NCI-H2171 (cell line): Measurements from ENCODE around the gene RABAC1.
"Not testable (repeated sequence)": the region's sequence is repeated elsewhere in the genome, so short reads cannot be mapped to it uniquely, and the experiment has no call there.

ENCODE experiments used
- DNase-seq: peaks from one replicate; lab custom pipeline; 2025; lab: John Stamatoyannopoulos, UW

The RABAC1 gene

DNA sequence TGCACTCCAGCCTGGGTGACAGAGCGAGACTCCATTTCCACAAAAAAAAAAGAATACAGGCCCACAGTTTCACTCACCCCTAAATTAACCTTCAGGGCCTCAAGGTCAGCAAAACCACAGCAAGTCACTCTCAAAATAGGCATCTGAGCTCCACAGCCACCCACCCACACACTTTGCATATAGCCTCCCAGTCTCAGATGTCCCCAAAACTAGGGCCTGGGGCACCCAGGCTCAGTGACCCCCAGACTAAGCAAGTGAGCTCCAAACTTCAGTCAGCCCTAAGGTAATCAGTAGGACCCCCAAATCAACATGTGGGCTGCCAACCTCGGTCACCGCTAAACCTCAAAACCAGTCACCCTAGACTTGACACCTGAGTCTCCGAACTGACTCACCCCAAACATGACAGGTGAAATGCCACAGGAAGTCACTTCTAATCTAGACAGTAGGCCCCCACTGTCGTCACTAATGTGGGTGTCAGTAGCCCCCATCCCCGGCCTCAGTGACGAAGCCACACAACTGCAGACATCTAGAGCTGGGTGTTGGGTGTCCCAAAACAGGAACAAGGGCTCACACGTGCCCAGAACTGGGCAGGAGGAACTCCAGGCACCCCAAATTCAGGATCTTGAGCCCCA, 13.9 kb downstream of the RABAC1 start:
- DNase-seq = no peak

- no peak for DNase-seq
Measured at GRCh38 chr19:41944336-41944735, 14.8 kb downstream of the RABAC1 start.

- DNase-seq = no peak
Measured at GRCh38 chr19:41941410-41942202, 17.5 kb downstream of the RABAC1 start.

DNA sequence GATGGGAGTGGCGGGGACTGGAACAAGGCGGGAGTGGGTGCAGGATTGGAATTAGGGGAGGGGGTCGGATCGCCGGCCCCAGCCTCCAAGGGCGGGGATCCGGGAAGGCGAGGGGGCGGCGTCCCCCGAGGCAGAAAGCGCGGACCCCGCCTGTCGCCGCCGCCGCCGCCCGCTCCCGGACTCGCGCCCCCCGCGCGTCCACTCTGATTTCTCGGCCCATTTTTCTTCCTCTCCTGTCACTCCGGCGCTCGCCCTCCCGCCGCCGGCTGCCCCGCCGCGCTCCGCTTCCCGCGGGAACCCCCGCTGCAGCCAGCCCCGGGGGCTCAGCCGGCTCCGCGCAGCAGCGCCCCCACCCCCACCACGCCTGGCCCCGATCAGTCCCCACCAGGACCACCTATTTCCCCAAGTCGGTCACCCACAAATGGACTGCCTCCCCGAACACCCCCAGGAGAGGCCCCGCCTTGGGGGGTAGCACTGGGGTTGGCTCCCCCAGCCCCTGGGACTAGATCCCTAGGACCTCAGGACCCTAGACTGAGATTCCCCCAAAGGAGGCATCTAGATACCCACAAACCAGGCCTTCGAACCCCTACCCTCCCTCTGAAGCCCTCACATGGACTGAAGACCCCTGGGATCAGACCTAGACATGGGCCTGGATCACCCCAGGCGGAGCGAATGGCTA, 18.3 kb downstream of the RABAC1 start:
- no peak for DNase-seq

DNA sequence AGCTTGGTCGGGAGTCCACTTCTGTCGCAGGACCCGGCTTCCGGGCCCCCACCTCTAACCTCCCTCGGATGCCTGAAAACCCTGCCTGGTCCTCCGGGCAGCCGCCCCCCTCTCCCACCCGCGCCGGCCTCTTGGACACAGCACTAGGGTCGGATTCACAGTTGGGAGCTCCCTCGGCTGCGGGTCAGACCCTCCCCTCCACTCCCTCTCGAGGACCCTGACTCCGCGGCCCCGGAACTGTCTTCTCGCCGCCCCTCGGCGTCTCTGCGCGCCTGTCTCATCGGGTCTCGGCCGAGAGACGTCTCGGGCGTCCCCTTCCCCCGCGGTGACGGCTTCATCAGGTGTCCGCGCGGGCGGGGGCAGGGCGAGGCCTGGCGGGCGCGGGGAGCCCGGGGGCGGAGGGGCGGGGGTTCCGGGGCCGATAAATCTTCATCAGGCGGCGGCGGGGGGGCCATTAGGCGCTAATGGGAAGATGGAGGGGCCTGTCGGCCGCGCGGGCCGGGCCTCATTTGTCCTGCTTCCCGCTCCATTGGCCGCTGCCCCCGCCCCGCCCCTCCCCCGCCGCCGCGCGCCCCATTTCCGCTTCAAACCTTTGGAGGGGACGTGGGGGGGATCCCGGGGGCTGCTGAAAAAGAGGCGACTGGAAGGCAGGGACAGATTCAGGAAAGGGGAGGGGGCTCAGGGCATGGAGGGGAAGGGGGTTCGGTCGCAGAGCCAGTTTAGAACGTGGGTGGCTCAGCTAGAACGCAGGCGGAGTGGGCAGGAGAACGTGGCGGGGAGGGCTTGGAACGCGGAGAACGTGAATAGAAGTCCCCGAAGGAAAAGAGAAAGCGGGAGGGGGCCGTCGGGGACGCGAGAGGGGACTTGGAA, 19.0 kb downstream of the RABAC1 start:
- DNase-seq = no peak

DNA sequence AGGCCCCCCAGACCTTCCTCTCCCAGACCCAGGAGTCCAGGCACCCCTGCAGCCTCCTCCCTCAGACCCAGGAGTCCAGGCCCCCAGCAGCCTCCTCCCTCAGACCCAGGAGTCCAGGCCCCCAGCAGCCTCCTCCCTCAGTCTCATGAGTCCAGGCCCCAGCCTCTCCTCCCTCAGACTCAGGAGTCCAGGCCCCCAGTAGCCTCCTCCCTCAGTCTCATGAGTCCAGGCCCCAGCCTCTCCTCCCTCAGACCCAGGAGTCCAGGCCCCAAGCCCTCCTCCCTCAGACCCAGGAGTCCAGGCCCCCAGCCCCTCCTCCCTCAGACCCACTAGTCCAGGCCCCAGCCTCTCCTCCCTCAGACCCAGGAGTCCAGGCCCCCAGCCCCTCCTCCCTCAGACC, 19.9 kb downstream of the RABAC1 start:
- DNase-seq = not testable (repeated sequence)

GRCh38 chr19:41937525-41938468, 21.3 kb downstream of the RABAC1 start:
- DNase-seq = no peak

GRCh38 chr19:41936961-41937360, 22.2 kb downstream of the RABAC1 start:
- no peak for DNase-seq

DNA sequence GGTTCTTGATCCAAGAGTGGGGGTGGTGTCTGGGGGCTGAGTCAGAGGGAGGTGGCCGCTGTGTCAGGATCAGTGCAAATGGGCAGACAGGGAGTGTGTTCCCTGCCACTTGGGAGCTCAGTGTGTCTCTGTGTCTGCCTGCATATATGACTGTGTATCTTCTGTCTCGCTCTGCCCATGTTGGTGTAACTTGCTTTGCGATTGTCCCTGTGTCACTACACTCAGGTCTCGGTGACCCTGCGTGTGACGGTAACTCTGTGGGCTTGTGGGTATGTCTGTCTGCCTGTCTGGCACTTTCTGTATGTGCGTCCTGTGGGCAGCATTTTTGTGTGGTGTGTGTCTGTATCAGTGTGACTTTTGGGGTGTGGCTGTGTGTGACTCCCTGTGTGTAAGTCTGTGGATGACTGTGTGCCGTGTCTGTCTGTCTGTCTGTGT, 22.7 kb downstream of the RABAC1 start:
- DNase-seq = no peak

- DNase-seq = no peak
Measured at GRCh38 chr19:41935760-41936415, 23.2 kb downstream of the RABAC1 start.

DNA sequence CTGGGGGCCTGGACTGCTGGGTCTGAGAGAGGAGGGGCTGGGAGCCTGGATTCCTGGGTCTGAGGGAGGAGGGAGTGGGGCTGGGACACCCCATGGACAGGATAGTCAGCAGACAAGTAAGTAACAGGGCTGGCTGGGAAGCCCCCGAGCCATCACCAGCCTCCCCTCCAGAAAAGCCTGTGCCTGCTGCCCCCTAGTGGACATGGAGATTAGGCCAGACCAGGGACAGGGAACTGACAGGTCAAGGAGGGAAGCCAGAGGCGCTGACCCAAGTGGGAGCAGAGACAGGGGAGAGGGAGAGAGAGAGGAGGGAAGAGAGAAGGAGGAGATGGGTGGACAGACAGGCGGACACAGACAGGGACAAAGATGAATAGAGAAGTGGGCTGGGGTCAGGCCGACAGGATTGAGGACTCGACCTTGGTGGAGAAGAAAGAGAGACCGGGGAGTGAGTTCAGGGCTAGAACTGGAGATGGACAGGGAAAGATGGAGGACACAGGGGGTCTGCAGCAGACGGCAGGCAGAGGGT, 24.2 kb downstream of the RABAC1 start:
- no peak for DNase-seq

- DNase-seq = no peak
Measured at GRCh38 chr19:41933693-41934426, 25.3 kb downstream of the RABAC1 start.

GRCh38 chr19:41932720-41933332, 26.3 kb downstream of the RABAC1 start:
- DNase-seq = peak; percentile 47

DNA sequence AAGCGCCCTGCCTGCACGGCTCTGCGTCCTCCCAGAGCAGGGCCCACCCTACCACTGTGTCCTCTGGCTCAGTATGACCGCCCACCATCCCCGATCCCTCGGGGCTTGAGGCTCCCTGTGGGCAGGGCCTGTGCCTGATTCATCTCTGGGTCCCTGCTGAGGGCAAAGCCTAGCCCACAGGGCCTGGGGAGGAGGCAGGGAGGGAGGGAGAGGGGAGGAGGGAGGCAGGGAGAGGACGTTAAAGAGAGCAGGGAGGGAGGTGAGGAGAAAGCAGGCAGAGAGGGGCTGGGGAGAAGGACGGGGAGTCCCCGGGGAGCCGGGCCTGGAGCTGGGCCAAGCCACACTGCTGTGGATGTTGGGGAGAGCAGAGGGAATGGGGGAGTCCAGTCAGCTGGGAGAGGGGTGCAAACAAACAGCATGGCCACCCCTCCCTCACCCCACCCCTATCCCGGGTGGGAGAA, 26.8 kb downstream of the RABAC1 start:
- DNase-seq = peak; percentile 51

DNA sequence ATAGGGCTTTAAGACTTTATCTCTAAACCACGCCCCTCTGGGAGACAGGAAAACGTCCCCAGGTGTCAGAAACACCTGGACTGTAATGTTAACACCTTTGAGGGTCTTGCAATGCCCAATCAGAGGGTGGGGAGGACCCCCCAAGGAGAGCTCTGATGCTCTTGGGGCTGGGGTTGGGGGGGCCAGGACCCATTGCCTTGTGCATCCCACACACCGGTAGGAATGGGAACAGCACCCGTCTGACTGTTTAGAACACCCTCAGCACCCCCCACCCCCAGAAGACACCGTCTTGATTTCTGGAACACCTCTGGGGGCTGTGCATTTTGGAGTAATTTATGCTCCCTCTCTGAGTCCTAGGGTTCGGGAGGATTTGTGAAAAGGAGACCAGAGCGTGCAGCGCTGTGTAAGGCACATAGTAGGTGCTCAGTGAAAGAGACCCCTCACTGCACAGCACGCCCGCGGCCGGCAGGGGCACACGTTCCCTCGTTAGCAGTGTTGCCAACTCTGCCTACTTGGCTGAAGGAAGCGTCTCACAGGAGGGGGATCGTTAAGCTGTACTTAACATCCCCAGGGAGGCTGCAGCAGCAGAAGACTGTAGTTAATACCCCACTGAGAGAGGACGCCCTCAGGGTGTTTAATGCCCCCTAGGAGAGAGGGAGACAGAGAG, 28.1 kb downstream of the RABAC1 start:
- DNase-seq = peak; percentile 18

DNA sequence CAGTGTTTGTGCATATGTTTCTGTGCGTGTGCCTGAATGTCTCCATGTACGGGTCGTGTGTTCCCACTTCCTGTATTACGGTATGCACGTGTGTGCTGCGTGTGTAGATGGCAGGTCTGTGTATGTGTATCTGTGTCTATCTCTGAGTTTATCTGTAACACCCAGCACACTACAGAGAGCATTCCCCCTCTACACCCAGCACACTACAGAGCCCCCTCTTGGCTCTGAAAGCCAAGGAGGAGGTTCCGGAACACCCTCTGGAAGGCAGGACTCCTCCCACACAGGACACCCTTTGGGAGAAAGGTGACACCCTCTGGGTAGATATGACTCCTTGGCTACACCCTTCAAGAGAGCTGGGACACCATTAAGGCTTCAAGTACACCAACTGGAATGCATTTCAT, 28.8 kb downstream of the RABAC1 start:
- no peak for DNase-seq

GRCh38 chr19:41929536-41930071, 29.5 kb downstream of the RABAC1 start:
- no peak for DNase-seq
